Inferior parietal cortex (tissue), 1 donor: ENCODE data around the gene FUT9.
"Not testable (repeated sequence)": the region's sequence is repeated elsewhere in the genome, so short reads cannot be mapped to it uniquely, and the experiment has no call there.

Source experiments
- DNase-seq: peaks from one replicate; pipeline ENCODE4 v3.0.0-alpha.2; 2016; ENCODE audit errors: extremely low spot score

FUT9 gene

GRCh38 chr6:96186094-96186493, 170.3 kb downstream of the FUT9 start:
- no peak for DNase-seq

GRCh38 chr6:96186516-96187195, 170.9 kb downstream of the FUT9 start:
- no peak for DNase-seq

GRCh38 chr6:96194675-96195074, 178.9 kb downstream of the FUT9 start:
- DNase-seq: no peak

- no peak for DNase-seq
Measured at GRCh38 chr6:96195272-96195671, 179.5 kb downstream of the FUT9 start.

GRCh38 chr6:96196633-96197032, 180.9 kb downstream of the FUT9 start:
- DNase-seq: no peak

GRCh38 chr6:96197241-96197640, 181.5 kb downstream of the FUT9 start:
- DNase-seq: no peak

- DNase-seq: no peak
Measured at GRCh38 chr6:96202571-96202970, 186.8 kb downstream of the FUT9 start.

GRCh38 chr6:96211341-96211740, 195.6 kb downstream of the FUT9 start:
- DNase-seq: no peak

GRCh38 chr6:96212066-96212465, 196.3 kb downstream of the FUT9 start:
- DNase-seq: no peak

- no peak for DNase-seq
Measured at GRCh38 chr6:96213784-96214183, 198.0 kb downstream of the FUT9 start.

- DNase-seq: no peak
Measured at GRCh38 chr6:96223695-96224094, 207.9 kb downstream of the FUT9 start.

GRCh38 chr6:96227135-96227534, 211.4 kb downstream of the FUT9 start:
- no peak for DNase-seq

- no peak for DNase-seq
Measured at GRCh38 chr6:96234444-96234843, 218.7 kb downstream of the FUT9 start.

- no peak for DNase-seq
Measured at GRCh38 chr6:96235927-96236326, 220.2 kb downstream of the FUT9 start.

GRCh38 chr6:96236471-96236870, 220.7 kb downstream of the FUT9 start:
- no peak for DNase-seq

GRCh38 chr6:96237638-96238347, 222.0 kb downstream of the FUT9 start:
- DNase-seq: no peak

- DNase-seq: no peak
Measured at GRCh38 chr6:96246563-96246962, 230.8 kb downstream of the FUT9 start.

GRCh38 chr6:96249755-96250154, 234.0 kb downstream of the FUT9 start:
- DNase-seq: no peak

GRCh38 chr6:96257751-96258150, 242.0 kb downstream of the FUT9 start:
- DNase-seq: no peak

GRCh38 chr6:96260787-96261430, 245.1 kb downstream of the FUT9 start:
- DNase-seq: not testable (repeated sequence)
